T follicular helper cell (primary cell): Measurements from ENCODE around the gene ZCWPW1.
A peak's percentile ranks its signal among the peaks of the same experiment; 100 is the strongest.

Experiments
- DNase-seq: peaks from one replicate; pipeline ENCODE4 v3.0.0-alpha.2; 2020; ENCODE audit warnings: low read depth

Gene ZCWPW1

DNA sequence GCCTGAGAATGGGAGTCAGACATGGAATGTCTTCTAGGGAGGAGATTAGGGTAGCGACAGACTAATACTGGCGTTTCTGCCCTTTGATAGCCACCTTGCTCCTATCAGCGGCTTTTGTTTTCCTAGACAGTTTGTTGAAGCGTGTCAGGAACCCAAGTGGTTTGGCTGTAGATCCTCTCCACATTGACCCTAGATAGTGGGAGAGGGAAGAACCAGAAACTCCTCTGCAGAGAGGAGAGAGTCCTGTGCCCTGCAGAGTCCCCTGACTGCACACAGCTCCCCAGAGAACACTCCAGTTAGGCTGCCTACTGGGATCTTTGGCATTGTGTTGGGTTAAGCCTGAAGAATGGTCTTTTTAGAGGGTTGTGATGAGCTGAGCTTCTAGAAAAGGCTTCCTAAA, 3.5 kb upstream of the ZCWPW1 start:
- no peak for DNase-seq

DNA sequence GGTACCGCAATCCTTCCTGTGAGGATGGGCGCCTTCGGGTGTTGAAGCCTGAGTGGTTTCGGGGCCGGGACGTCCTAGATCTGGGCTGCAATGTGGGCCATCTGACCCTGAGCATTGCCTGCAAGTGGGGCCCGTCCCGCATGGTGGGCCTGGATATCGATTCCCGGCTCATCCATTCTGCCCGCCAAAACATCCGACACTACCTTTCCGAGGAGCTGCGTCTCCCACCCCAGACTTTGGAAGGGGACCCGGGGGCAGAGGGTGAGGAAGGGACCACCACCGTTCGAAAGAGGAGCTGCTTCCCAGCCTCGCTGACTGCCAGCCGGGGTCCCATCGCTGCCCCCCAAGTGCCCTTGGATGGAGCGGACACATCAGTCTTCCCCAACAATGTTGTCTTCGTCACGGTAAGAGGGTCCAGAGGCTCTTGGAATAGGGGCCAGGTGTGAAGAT, 2.8 kb upstream of the ZCWPW1 start:
- no peak for DNase-seq

DNA sequence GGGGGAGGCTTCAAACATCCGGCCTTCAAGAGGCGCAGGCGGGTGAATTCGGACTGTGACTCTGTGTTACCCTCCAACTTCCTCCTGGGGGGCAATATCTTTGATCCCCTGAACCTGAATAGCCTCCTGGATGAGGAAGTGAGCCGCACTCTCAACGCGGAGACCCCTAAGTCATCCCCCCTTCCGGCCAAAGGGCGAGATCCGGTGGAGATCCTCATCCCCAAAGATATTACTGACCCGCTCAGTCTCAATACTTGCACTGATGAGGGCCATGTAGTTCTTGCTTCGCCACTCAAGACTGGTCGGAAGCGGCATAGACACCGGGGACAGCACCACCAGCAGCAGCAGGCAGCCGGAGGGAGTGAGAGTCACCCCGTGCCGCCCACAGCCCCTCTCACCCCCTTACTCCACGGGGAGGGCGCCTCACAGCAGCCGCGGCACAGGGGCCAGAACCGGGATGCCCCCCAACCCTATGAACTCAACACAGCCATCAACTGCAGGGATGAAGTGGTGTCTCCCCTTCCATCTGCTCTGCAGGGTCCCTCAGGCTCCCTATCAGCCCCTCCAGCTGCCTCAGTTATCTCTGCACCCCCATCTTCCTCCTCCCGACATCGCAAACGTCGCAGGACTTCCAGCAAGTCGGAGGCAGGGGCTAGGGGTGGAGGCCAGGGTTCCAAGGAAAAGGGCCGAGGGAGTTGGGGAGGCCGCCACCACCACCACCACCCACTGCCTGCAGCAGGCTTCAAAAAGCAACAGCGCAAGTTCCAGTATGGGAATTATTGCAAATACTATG, 2.2 kb upstream of the ZCWPW1 start:
- peak; percentile 20 for DNase-seq

DNA sequence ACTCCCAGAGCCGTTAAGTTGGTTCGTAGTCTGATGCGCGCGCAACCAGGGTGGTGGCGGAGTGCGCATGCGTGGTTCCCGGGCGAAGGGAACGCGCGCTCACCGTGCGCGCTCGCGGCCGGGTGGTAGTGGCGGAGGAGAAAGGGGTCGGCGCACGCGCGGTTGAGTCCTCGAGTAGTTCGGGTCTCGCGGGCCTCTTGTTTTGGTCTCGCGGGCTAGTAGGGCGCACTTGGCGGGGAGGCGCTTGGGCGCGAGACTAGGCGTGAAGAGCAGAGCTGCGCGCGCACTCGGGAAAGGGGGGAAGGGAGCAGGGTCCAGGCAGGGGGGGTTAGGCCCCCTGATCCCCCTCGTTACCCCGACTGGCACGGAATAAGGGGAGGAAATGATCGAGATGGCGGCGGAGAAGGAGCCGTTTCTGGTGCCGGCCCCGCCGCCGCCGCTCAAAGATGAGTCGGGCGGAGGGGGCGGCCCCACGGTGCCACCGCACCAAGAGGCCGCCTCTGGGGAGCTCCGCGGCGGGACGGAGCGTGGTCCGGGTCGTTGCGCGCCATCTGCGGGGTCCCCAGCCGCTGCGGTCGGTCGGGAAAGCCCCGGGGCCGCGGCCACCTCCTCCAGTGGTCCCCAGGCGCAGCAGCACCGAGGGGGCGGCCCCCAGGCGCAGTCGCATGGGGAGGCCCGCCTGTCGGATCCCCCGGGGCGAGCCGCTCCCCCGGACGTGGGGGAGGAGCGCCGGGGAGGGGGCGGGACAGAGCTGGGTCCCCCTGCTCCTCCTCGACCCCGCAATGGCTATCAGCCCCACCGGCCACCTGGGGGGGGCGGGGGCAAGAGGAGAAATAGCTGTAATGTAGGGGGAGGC, 1.4 kb upstream of the ZCWPW1 start, which contains the start of gene MEPCE:
Gene MEPCE (plus strand): TSS at position 195 of the 856 bp plus-strand sequence. CDS start 188 bp downstream, at position 383.
- peak; percentile 93 for DNase-seq

DNA sequence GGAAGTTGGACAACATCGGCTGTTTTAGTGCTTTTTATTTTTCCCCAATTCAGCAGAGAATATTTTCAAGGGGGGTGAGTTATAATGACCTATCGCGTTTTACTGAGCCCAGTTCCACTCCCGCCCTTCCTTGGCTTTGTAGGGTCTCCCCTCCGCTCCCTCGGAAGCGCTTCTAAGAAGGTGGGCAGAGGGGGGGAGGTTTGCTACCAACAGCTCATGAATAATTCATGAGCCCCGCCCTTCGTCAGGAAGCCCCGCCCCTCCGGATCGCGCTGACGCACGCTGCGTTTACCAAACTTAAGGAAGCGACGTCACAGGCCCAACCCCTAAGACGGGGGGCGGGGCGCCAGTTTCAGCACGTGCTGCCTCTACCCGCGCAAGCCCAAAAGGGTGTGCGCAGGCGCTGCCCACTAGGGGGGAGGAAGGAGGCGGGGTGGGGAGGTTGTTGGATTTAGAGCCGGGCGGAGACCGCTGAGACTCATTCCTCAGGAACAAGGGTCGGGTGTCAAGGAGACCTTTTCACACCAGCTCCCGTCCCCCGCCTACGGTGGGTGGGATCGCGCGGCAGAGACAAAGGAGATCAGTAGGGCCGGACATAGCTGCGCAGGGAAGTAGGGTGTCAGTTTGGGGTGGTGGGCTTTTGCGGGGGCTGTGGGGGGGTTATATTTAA, 599 bp upstream of the ZCWPW1 start:
- DNase-seq = peak; percentile 100

DNA sequence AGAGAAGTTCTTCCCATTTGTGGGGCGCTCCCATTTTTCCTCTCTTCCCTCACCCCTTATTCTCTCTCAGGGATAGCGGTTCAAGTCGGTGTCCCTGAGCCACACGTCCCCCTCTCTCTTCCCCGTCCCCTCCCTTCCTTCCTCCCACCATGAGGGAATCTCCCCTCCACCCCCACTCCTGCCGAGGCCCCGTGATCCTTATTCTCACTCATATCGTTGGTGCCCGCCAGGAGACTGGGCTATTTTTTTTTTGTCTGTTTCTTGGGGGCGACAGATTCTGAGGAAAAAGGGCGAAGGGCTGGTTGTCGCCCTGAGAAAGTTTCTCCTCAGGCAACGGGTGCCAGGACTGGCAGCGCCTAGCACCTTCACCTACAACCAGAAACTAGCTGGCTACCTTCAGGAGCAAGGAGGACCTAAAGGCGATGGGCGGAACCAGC, 723 bp downstream of the ZCWPW1 start:
- DNase-seq = no peak

DNA sequence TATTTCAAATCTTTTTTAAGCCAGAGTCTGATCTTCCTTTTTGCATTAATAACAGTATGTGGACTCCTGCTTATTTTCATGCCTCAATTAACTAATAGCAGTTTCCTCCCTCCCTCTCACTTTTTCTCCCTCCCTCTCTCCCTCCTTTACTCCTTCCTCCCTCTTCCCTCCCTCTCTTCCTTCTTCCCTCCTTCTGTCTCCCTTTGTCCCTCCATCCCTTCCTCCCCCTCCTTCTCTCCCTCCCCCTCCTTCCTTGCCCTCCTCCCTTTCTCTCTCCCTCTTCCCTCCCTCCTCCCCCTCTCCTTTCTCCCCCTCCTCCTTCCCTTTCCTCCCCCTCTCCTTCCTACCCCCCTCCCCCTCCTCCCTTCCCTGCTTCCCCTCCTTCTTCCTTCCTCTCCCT, 2.0 kb downstream of the ZCWPW1 start:
- no peak for DNase-seq

DNA sequence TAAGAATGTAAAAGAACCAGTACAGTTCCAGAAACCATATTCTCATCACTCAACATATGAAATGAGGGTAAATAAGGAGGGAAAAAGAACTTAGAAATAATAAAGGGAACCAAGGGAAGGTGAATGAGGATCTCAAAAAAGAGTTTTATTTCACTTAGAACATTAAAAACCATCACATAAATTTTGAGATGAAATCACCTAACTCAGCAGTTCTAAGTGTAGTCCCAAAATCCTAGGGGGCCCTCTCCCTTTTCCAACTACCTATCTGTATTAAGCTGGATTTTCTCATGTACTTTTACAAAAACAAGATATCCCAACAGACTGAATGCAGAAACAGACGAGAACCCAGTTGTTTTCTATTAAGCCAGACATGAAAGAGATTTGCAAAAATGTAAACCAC, 3.2 kb downstream of the ZCWPW1 start:
- no peak for DNase-seq

DNA sequence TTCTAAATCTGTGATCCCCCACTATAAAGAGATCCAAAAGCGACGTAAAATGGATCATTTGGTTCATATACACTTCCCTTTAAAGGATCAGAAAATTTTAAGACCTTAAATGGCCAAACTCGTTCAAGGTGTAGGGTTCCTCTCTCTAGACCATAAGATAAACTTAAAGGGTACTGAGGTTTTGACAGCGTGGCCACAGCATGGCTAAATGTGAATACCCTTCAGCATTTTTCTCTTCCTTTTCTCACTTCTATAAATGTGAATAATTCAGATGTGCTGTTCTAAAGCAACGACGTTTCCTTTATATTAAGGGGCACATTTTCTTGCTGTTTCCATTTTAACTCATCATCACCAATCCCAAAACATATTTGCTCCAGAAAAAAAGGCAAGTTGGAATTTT, 5.2 kb downstream of the ZCWPW1 start:
- no peak for DNase-seq

DNA sequence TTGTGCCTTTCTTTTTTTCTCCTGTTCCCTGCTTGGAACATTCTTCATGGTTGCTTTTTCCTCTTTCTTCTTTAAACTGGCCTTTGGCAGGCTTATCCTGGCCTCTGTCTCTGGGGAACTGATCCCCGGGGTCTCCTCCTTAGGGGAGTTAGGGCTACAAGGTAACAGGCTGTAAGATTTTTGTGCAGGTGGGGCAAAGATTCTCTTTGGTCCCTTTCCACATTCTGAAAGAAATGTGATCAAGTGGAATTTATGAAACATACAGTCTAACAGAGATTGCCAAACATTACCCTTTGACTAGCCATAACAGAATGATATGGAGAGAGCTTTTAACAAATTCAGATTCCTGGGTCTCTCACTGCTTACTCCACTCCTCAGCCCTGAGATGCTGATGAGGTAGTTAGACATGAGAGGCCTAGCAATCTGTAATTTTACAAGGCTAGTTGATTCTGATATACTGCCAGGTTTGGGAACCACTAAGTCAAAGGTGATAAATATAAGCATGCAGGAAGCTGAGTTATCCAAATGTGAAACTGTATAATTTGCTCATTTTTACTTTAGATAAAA, 8.8 kb downstream of the ZCWPW1 start:
- no peak for DNase-seq

DNA sequence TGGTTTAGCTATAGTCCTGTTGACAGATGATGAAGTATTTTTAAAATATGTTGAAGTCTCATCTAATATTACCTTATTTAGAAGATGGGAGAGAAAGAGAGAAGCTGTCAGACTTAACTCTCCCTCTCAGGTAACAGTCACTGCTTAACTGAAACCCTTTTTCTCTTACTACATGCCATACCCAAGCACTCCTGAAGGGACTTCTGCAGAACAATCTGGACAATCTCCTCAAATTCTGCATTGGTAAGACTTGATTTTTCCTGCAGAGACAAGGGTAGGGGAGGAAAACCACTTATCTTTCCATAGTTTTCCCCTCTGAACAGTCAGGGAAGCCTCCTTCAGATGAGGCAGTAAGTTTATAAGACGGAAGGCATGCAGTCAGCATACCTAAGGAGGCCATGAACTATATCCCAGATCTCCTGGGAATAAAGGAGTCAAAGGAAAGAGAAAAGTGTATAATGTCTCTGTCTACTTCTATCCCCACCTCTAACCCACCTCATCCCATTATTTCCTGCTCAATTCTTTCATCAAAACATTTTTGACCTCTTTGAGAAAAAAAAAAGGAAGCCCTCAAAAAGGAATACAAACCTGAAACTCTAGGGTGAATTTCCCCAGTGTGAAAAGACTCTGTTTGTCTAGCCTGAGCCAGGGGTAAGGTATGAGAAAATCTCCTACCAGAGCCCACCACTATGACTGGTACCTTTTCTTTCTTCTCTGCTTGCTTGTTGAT, 9.4 kb downstream of the ZCWPW1 start:
- DNase-seq = no peak

DNA sequence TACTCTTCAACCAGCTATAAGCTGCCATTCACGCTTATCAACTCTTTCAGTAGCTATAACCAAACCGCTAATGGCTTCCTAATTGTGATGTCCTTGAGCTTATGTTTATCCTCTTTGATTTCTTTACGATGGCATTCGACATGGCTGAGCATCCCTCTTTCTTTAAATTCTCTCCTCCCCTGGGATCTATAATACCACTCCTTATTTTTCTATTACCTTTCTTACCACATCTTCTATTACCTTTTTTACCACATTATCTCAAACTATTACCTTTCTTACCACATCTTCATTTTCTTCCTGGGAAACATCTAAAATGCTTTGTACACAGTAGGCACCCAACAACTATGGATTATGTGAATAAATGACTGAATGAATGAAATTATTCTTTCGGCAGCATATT, 13.1 kb downstream of the ZCWPW1 start:
- no peak for DNase-seq

DNA sequence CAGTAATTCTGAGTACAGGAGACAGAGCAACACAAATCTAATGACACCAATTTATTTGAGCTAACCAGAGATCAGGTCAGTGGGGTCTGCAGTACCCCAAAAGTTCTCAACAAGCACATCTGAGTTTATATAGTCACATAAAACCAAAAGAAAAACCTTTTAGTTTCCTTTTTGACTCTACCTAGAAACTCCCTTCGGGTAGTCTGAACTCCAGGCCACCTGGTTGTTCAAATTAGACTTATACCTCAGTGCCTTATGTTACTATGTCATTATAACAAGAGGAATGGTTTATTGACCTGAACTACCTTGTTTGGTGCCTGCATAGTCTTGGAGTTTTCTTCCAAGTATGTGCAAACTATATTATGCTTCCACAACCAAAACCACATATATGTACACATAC, 14.6 kb downstream of the ZCWPW1 start:
- no peak for DNase-seq

DNA sequence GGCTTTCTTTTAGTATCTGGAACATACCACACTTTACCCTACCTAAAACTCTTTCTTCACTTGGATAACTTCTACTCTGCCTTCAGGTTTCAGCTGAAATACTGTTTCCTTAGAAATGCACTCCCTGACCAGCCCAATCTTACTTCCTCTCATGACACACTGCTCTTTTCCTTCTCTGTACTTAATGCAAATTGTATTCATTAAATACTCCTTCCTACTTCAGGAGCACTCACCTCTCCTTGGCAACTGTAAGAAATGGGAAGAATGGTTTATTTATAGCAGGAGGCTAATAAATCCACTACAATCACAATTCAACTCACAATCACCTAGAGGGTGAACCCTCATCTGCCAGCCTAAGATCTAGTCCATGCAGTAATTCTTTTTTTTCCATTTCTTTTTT, 15.2 kb downstream of the ZCWPW1 start:
- DNase-seq = no peak

DNA sequence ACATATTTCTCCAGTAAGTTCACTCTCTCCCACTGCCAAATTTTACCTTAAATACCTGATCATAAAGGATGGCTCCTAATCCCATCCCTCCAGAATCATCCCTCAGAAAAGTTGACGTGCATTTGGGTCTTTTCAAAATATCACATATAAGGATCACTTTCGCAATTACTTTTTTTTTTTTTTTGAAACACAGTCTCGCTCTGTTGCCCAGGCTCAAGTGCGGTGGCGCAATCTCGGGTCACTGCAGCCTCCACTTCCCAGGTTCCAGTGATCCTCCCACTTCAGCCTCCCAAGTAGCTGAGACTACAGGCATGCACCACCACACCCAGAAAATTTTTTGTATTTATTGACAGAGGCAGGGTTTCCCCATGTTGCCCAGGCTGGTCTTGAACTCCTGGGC, 17.4 kb downstream of the ZCWPW1 start:
- no peak for DNase-seq

DNA sequence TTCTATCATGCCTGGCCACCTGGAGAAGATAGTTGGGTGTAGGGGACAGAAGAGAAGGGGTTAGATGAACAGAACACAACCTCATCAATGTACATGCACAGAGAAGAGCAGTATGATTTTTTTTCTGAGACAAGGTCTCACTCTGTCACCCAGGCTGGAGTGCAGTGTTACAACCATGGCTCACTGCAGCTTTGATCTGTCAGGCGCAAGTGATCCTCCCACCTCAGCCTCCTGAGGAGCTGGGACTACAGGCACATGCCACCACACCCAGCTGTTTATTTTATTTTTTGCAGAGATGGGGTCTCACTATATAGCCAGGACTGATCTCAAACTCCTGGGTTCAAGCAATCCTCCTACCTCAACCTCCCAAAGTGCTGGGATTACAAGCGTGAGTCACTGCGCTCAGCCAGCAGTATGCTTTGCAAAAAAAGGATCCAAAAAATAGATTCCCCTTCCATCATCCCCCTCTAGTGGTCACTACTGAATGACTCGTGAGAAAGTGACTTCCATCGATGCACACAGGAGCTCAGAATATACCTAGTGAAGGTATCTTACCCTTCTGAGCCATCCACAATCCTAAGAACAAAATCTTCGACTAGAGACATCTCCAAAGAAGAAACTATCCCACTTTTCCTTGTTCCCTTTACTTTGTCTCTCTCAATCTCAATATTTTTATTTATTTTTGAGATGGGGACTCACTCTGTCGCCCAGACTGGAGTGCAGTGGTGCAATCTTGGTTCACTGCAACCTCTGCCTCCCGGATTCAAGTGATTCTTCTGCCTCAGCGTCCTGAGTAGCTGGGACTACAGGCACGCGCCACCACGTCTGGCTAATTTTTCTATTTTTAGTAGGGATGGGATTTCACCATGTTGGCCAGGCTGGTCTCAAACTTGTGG, 21.0 kb downstream of the ZCWPW1 start:
- DNase-seq = peak; percentile 20

DNA sequence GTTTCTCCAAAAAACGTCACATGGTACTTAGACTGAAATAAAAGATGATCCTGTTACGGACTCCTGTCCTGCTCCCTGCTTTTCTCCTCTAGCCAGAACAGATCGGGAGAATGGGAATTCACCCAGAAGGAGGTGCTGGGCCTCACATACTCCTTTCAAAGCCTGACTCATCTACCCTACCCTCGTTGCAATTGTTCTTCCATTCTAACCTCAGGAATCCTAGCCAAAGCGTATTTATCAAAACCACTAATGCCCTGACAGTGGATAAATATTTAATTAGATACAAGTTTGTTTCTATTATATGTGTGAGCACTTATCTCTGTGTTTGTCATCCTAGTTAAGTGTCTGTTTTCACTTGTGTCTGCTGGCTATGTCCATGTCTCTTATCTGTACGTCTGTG, 21.7 kb downstream of the ZCWPW1 start:
- DNase-seq = no peak

DNA sequence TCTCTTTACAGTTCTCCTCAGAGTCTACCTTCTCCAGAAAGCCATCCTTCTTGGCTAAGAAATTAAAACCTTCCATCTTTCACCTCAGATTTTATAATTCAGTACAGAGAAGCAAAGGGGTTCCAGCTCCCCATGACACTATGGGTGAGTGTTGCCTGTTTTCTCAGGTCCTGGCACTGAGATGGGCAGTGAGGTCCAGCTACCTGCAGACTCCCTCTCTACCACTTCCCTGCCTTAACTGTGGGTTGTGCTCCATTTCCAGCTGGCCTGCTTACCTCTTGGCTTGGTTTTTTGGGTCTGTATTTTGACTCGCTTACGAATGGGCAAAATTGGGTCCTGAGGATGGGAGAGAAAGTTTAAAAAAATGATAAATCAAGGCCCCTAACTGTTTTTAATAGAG, 26.3 kb downstream of the ZCWPW1 start:
- no peak for DNase-seq

DNA sequence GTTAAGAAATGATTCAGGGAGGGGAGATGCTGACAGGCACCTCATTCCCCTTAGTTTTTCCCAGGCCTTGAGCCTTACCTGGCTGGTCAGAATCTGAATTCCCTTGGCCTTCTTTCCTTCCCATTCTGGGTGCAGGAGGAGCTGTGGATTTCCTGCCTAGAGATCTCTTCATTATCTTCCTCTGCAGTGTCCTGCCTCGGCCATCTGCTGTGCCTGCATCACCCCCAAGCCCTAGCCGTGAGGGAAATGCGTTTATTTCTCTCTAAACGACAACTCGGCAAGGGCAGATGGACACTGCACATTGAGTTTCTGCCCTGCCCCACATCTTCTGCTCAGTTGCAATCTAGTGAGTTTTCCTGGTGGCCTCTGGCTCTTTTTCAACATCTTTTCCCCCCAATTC, 26.7 kb downstream of the ZCWPW1 start:
- no peak for DNase-seq

DNA sequence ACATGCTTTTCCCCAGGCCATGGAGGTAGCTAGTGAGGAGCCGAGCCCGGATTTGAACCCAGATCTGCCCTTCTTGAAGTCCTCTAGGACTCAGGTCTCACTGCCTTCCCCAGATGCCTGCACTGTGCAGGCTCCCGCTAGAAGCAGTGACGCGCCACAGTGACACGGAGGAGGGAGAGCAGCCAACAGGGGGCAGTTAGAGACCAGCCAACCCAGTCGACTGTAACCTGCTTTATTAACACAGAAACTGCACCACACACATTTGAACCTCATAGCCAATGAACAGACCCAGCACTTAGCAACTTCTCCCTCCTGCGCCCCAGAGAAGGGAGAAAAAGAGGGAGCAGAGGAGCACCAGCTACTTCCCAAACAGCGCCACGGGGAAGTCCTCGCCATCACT, 27.8 kb downstream of the ZCWPW1 start:
- DNase-seq = no peak
